HepG2 (cell line): ENCODE data around the gene THAP3. TPM values are rescaled to one million over a fixed set of nuclear protein-coding genes. Genes with fewer than 3 reads are reported as not detected.

Experiments used
- ATAC-seq: fragments of 200-7000 bp; cut with Tn5 transposase; 3 replicates; pipeline ENCODE4 v1.9.1; 2020; ENCODE audit warnings: mild to moderate bottlenecking, moderate library complexity
- BruUV-seq: library from RNA; stranded (reverse); fragments of 400-500 nt; replicated peaks from 2 replicates; lab custom pipeline; 2021; lab: Mats Ljungman, UMichigan
- CTCF ChIA-PET: fragments of 300-600 bp; formaldehyde crosslinking; extraction: SDS; loops from one replicate; lab custom pipeline; 2021; ENCODE audit warnings: low total read pairs, inconsistent platforms, low intra/inter-chr PET ratio; lab: Yijun Ruan, JAX
- POLR2A ChIA-PET: fragments of 350-600 bp; sonication (Branson Sonifier 250); formaldehyde crosslinking; loops from one replicate; lab custom pipeline; 2020; ENCODE audit warnings: antibody characterized with exemption, inconsistent platforms; lab: Yijun Ruan, JAX
- DNase-seq: peaks from one replicate; pipeline ENCODE4 v3.0.0-alpha.2; 2015; ENCODE audit warnings: low spot score
- FAIRE-seq: peaks from 3 replicates; lab custom pipeline; 2011; peaks lifted over from hg19 to GRCh38; lab: Jason Lieb, UNC
- H2AFZ ChIP-seq: one replicate; pipeline ENCODE4 v1.6.1; 2011; ENCODE audit warnings: low read length, inconsistent platforms
- H3K27ac ChIP-seq: fragments of 300-600 bp; 3 replicates; pipeline ENCODE4 v1.8.0; 2011; ENCODE audit warnings: mixed run types, mild to moderate bottlenecking, mixed read lengths, low read length, inconsistent platforms; ENCODE audit not compliant: insufficient read depth; ENCODE audit errors: extremely low read length
- H3K27me3 ChIP-seq, 2 experiments: fragments of 200-600 bp in 1 of 2; 2 replicates in 1 of 2; 3 replicates in 1 of 2; pipeline versions ENCODE4 v1.6.0 to v1.8.0; 2011; ENCODE audit warnings: low read length in 2 of 2, mild to moderate bottlenecking in 2 of 2, moderate library complexity in 2 of 2, inconsistent platforms in 1 of 2; ENCODE audit not compliant: insufficient read depth in 2 of 2, control insufficient read depth in 1 of 2
- H3K36me3 ChIP-seq, 2 experiments: fragments of 200-600 bp in 1 of 2; replicated peaks in 1 of 2; 2 replicates in 1 of 2; 3 replicates in 1 of 2; pipeline versions ENCODE4 v1.5.1 to v1.8.0; 2011; ENCODE audit warnings: low read length in 2 of 2, inconsistent platforms in 1 of 2; ENCODE audit not compliant: insufficient read depth in 2 of 2, control insufficient read depth in 1 of 2
- H3K4me1 ChIP-seq: 2 replicates; pipeline ENCODE4 v1.5.1; 2012; ENCODE audit warnings: low read length, inconsistent platforms; ENCODE audit not compliant: insufficient read depth
- H3K4me2 ChIP-seq: 2 replicates; pipeline ENCODE4 v1.6.0; 2011; ENCODE audit warnings: low read depth, low read length, inconsistent platforms
- H3K4me3 ChIP-seq, 3 experiments: fragments of 200-600 bp in 1 of 3; sonication (generic), shearing (Covaris generic) in 1 of 3; replicated peaks in 1 of 3; 2 replicates each; pipeline ENCODE4 v1.5.1; 2011 to 2016; ENCODE audit warnings: low read length in 3 of 3, inconsistent platforms in 2 of 3, low read depth in 2 of 3, mild to moderate bottlenecking in 2 of 3, control low read depth in 1 of 3, mixed read lengths in 1 of 3; ENCODE audit not compliant: insufficient read depth in 1 of 3
- H3K79me2 ChIP-seq: one replicate; pipeline ENCODE4 v1.6.1; 2011; ENCODE audit warnings: low read length, inconsistent platforms; ENCODE audit not compliant: insufficient read depth
- H3K9ac ChIP-seq: 2 replicates; pipeline ENCODE4 v1.6.0; 2011; ENCODE audit warnings: mild to moderate bottlenecking, low read depth, low read length, inconsistent platforms; ENCODE audit not compliant: insufficient read depth
- H3K9me3 ChIP-seq: 2 replicates; pipeline ENCODE4 v1.5.1; 2012; ENCODE audit warnings: mild to moderate bottlenecking, low read length
- H4K20me1 ChIP-seq: 2 replicates; pipeline ENCODE4 v1.6.0; 2011; ENCODE audit warnings: inconsistent platforms, mild to moderate bottlenecking, low read length, moderate library complexity; ENCODE audit not compliant: insufficient read depth
- AGO1 ChIP-seq: fragments of 200-400 bp; formaldehyde crosslinking; IDR thresholded peaks from 2 replicates; pipeline ENCODE4 v1.6.1; 2017; ENCODE audit warnings: mild to moderate bottlenecking, low read depth, low read length, moderate library complexity; ENCODE audit not compliant: poor library complexity, severe bottlenecking
- AGO2 ChIP-seq: fragments of 200-400 bp; formaldehyde crosslinking; optimal IDR thresholded peaks from 2 replicates; pipeline ENCODE3; 2017; ENCODE audit warnings: mild to moderate bottlenecking, low read depth, low read length, moderate library complexity
- ATAD3A ChIP-seq: sonication (generic); formaldehyde crosslinking; IDR thresholded peaks from 2 replicates; pipeline ENCODE4 v1.4.0; 2020; ENCODE audit warnings: missing genetic modification reagents
- MYC ChIP-seq: sonication (generic); formaldehyde crosslinking; IDR thresholded peaks from 2 replicates; pipeline ENCODE4 v1.9.0; 2021; ENCODE audit warnings: missing genetic modification reagents, borderline replicate concordance
- POLR2A ChIP-seq, 2 experiments: IDR thresholded peaks; 2 replicates each; pipeline ENCODE4 v1.6.1; 2011; ENCODE audit warnings: low read depth in 2 of 2, low read length in 2 of 2, mild to moderate bottlenecking in 1 of 2, moderate library complexity in 1 of 2; ENCODE audit not compliant: insufficient read depth in 1 of 2
- RBFOX2 ChIP-seq: fragments of 200-400 bp; formaldehyde crosslinking; IDR thresholded peaks from 2 replicates; pipeline ENCODE4 v1.6.1; 2017; ENCODE audit warnings: low read depth, mild to moderate bottlenecking, low read length
- REL ChIP-seq: sonication (generic); formaldehyde crosslinking; conservative IDR thresholded peaks from 2 replicates; pipeline ENCODE4 v1.8.0; 2022; ENCODE audit warnings: mild to moderate bottlenecking, missing genetic modification reagents, moderate library complexity
- SUZ12 ChIP-seq: fragments of 150-350 bp; IDR thresholded peaks from 2 replicates; pipeline ENCODE4 v1.6.1; 2014; ENCODE audit warnings: low read depth, low read length
- THYN1 ChIP-seq: sonication (generic); formaldehyde crosslinking; IDR thresholded peaks from 2 replicates; pipeline ENCODE4 v1.8.1; 2023; ENCODE audit warnings: low read depth, mild to moderate bottlenecking, moderate library complexity, missing genetic modification reagents, borderline replicate concordance
- ZNF20 ChIP-seq: sonication (generic); formaldehyde crosslinking; IDR thresholded peaks from 2 replicates; pipeline ENCODE4 v1.4.0; 2020; ENCODE audit warnings: mild to moderate bottlenecking, moderate library complexity, missing genetic modification reagents
- ZNF432 ChIP-seq: sonication (generic); formaldehyde crosslinking; IDR thresholded peaks from 2 replicates; pipeline ENCODE4 v1.5.0; 2020; ENCODE audit warnings: missing genetic modification reagents, mild to moderate bottlenecking, borderline replicate concordance
- ZZZ3 ChIP-seq: sonication (generic); formaldehyde crosslinking; IDR thresholded peaks from 2 replicates; pipeline ENCODE4 v1.4.0; 2020; ENCODE audit warnings: missing genetic modification reagents, mild to moderate bottlenecking, borderline replicate concordance
- WGBS: methylation state at CpG from one replicate; pipeline ENCODE4 v1.1.6; 2017; ENCODE audit warnings: low lambda C conversion rate; 5-methylcytosine and 5-hydroxymethylcytosine counted together
- in situ Hi-C: cut with HindIII; loops from 2 replicates; pipeline ENCODE4 v1.10.0; 2017; ENCODE audit warnings: low pct_unique_long_range_greater_than_20kb; ENCODE audit not compliant: extremely low pct_ligation_motif_present
- intact Hi-C: fragments of 100-400 bp; cut with micrococcal nuclease; formaldehyde crosslinking; loops from one replicate; pipeline ENCODE4 v1.10.0; 2022; ENCODE audit not compliant: unreplicated experiment
- polyA plus RNA-seq, 8 experiments: library from polyadenylated mRNA; depleted of rRNA in 3 of 8; stranded (reverse) in 7 of 8; unstranded in 1 of 8; fragments of >200 nt; fragmentation: Illumina TruSeq in 4 of 8; extraction: Trizol in 4 of 8; gene quantifications; 2 replicates each; pipeline versions ENCODE4 v1.2.1 to v1.2.3, GENCODE V29; 2011 to 2016; ENCODE audit warnings: low read depth in 4 of 8, missing spikeins in 1 of 8, mixed read lengths in 1 of 8; ENCODE audit not compliant: insufficient read depth in 1 of 8
- total RNA-seq, 5 experiments: library from RNA; depleted of rRNA; stranded (reverse); fragments of >200 nt; fragmentation: Illumina TruSeq; extraction: Trizol; gene quantifications; 2 replicates each; pipeline ENCODE4 v1.2.3, GENCODE V29; 2016; ENCODE audit warnings: low read depth in 1 of 5
- TF ChIP-seq, protein P1 (sequence below): sonication (generic); formaldehyde crosslinking; IDR thresholded peaks from 2 replicates; pipeline ENCODE4 v1.8.0; 2022; ENCODE audit warnings: missing genetic modification reagents, mild to moderate bottlenecking, borderline replicate concordance
- TF ChIP-seq, protein P2 (sequence below): sonication (generic); formaldehyde crosslinking; IDR thresholded peaks from 2 replicates; pipeline ENCODE4 v1.4.0; 2020; ENCODE audit warnings: missing genetic modification reagents

Gene THAP3
- total and polyA plus RNA-seq, 2 of the 13 experiments (the other 11 are each of a cell fraction or from before 2014, with no cell fraction given): 10.3 to 14.9 TPM

DNA sequence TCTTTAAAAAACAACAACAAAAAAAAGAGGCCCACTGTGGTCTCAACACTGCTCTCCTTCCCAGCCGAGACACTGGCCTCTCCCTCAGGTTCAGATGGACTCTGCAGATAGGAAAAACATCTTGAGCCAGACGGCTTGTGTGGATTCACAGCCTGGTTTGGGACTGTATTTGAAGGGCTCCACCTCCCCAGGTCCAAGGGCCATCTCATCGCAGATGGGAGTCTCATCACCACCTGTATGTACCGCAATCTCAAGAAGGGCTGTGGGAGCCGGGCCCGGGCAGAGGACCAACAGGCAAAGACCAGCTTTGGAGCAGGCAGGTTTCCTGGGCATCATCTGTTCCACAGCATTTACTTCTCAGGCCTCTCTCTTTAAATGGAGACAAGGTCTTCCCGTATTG lies 34.6 kb upstream of the THAP3 start:
- Histone ChIP-seq H3K4me2 (no peak overlapping the region), H3K9ac (no peak overlapping the region), H2AFZ (no peak overlapping the region), H3K36me3 (peaks cover 27 to 60% of the 10 kb centered on the region in 2 experiments), H3K4me1 (no peaks in the 10 kb centered on the region), H3K27ac (no peak overlapping the region), H3K9me3 (no peaks in the 10 kb centered on the region), H3K4me3 (no peak overlapping the region), H4K20me1 (peaks cover 12% of the 10 kb centered on the region), H3K27me3 (no peaks in the 10 kb centered on the region), H3K79me2 (peaks cover 4% of the 10 kb centered on the region)
- WGBS: 94% methylated on average over 5 of the region's 7 CpGs
- ATAC-seq (no peak), DNase-seq (no peak), FAIRE-seq (no peak)
- ChIA-PET POLR2A (interaction anchor here (0.8 to 2.2 kb wide), 2 partner anchors 8 to 10 kb away, joined by 3 to 8 read pairs; no protein-coding TSS in a partner anchor), CTCF (no interaction called here)
- in situ Hi-C loops (no loop called here), intact Hi-C loops (no loop called here)
- TF ChIP-seq, protein P1, sequence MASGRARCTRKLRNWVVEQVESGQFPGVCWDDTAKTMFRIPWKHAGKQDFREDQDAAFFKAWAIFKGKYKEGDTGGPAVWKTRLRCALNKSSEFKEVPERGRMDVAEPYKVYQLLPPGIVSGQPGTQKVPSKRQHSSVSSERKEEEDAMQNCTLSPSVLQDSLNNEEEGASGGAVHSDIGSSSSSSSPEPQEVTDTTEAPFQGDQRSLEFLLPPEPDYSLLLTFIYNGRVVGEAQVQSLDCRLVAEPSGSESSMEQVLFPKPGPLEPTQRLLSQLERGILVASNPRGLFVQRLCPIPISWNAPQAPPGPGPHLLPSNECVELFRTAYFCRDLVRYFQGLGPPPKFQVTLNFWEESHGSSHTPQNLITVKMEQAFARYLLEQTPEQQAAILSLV (CRISPR knock-in tag): no peak
- TF ChIP-seq RBFOX2 (peak; percentile 46; the same call in 1 of the 2 replicates), POLR2A (IDR thresholded peaks at IDR 0.05; ENCODE audit: insufficient read depth in 1 of 2, low read depth in 2 of 2, low read length in 2 of 2) (peak; percentile 15 to 34; a peak in 3 of 4 replicates)
- BruUV-seq: no TSS peak

DNA sequence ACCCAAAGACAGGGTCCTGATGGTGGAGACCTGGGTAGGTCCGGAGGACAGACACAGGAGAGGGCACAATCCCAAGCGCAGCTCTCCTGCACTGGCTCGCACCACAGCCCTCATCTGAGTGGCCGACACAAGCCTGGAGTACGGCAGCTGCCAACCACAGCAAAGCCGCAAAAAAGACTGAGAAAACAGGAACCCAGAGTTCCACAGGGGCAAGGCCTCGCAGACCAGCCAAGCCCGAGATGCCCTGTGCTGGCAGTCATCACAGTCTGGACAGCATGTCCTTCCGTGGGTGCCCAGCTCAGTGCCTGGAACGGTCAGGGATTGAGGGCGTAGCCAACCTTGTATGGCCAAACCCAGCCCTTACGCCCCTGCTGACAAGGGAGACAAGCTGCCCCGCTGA lies 33.4 kb upstream of the THAP3 start:
- POLR2A ChIA-PET: interaction anchor here (0.6 to 1.4 kb wide), 2 partner anchors 10 to 38 kb away, joined by 3 to 5 read pairs; no protein-coding TSS in a partner anchor
- BruUV-seq: no TSS peak
- FAIRE-seq (no peak), DNase-seq (no peak), ATAC-seq (no peak)
- Histone ChIP-seq H3K4me3 (no peak overlapping the region), H3K9ac (no peak overlapping the region), H4K20me1 (peaks cover 24% of the 10 kb centered on the region), H3K9me3 (no peaks in the 10 kb centered on the region), H3K79me2 (peaks cover 9% of the 10 kb centered on the region), H3K4me2 (no peak overlapping the region), H2AFZ (no peak overlapping the region), H3K36me3 (peaks cover 32 to 72% of the 10 kb centered on the region in 2 experiments), H3K27ac (no peak overlapping the region), H3K27me3 (no peaks in the 10 kb centered on the region), H3K4me1 (no peaks in the 10 kb centered on the region)
- 100% methylated on average over 2 of the region's 13 CpGs for WGBS
- intact Hi-C loops (no loop called here), in situ Hi-C loops (no loop called here)
- CTCF ChIA-PET: no interaction called here
- TF ChIP-seq AGO2: peak; percentile 82
- TF ChIP-seq, protein P2, sequence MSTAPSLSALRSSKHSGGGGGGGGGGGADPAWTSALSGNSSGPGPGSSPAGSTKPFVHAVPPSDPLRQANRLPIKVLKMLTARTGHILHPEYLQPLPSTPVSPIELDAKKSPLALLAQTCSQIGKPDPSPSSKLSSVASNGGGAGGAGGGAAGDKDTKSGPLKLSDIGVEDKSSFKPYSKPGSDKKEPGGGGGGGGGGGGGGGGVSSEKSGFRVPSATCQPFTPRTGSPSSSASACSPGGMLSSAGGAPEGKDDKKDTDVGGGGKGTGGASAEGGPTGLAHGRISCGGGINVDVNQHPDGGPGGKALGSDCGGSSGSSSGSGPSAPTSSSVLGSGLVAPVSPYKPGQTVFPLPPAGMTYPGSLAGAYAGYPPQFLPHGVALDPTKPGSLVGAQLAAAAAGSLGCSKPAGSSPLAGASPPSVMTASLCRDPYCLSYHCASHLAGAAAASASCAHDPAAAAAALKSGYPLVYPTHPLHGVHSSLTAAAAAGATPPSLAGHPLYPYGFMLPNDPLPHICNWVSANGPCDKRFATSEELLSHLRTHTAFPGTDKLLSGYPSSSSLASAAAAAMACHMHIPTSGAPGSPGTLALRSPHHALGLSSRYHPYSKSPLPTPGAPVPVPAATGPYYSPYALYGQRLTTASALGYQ (CRISPR knock-in tag): no peak
- TF ChIP-seq POLR2A (IDR thresholded peaks at IDR 0.05; ENCODE audit: insufficient read depth in 1 of 2, low read depth in 2 of 2, low read length in 2 of 2): 0 out of 4 replicates have a peak, but pooled peaks of 1 of the 2 experiments have one; percentile 23
- no peak for TF ChIP-seq THYN1 (CRISPR knock-in tag)
- no peak for TF ChIP-seq ZNF20 (CRISPR knock-in tag)
- no peak for TF ChIP-seq REL (CRISPR knock-in tag)
- TF ChIP-seq SUZ12: no peak
- no peak for TF ChIP-seq ZZZ3 (CRISPR knock-in tag)
- no peak for TF ChIP-seq ZNF432 (CRISPR knock-in tag)
- TF ChIP-seq AGO1: peak; percentile 24
- no peak for TF ChIP-seq ATAD3A (CRISPR knock-in tag)
- TF ChIP-seq MYC (CRISPR knock-in tag): no peak
